GM12892 (cell line): ENCODE results near the gene PAK2.
A peak's percentile ranks its signal among the peaks of the same experiment; 100 is the strongest.
"Not testable (repeated sequence)": the region's sequence is repeated elsewhere in the genome, so short reads cannot be mapped to it uniquely, and the experiment has no call there.

Source experiments
- DNase-seq: peaks from one replicate; pipeline ENCODE4 v3.0.0; 2011; ENCODE audit not compliant: insufficient read length
- FAIRE-seq: peaks from 2 replicates; lab custom pipeline; 2011; peaks lifted over from hg19 to GRCh38; lab: Jason Lieb, UNC
- POLR2A ChIP-seq: IDR thresholded peaks from 2 replicates; pipeline ENCODE4 v1.6.1; 2011; ENCODE audit warnings: low read depth, low read length, control low read depth
- POLR2AphosphoS5 ChIP-seq: IDR thresholded peaks from 2 replicates; pipeline ENCODE4 v1.6.1; 2011; ENCODE audit warnings: low read depth, low read length, control low read depth
- TAF1 ChIP-seq: IDR thresholded peaks from 2 replicates; pipeline ENCODE4 v1.6.1; 2011; ENCODE audit warnings: low read depth, mild to moderate bottlenecking, control low read depth, low read length, borderline replicate concordance

Gene PAK2

GRCh38 chr3:196741249-196741889, 1.7 kb downstream of the PAK2 start:
- FAIRE-seq (no peak), DNase-seq (no peak)
- TF ChIP-seq TAF1 (no peak), POLR2A (no peak), POLR2AphosphoS5 (no peak)

- not testable (repeated sequence) for FAIRE-seq, DNase-seq
Observed at GRCh38 chr3:196743569-196743968, 3.9 kb downstream of the PAK2 start.

GRCh38 chr3:196749125-196749524, 9.5 kb downstream of the PAK2 start:
- FAIRE-seq = peak; percentile 50
- TF ChIP-seq POLR2AphosphoS5 = no peak
- no peak for TF ChIP-seq TAF1
- TF ChIP-seq POLR2A = no peak
- DNase-seq = no peak

DNA sequence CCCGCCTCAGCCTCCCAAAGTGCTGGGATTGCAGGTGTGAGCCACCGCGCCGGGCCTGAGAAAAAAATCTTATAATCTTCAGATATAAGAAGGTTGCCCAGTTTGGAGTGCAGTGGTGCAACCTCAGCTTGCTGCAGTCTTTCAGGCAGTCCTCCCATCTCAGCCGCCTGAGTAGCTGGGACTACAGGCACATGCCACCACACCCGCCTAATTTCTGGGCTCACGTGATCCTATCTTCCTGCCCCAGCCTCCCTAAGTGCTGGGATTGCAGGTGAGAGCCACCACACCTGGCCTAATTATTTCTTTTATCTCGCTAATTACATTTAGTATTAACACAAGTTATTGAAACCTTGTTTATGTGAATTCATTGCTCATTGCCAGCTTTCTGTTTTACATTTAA, 13.5 kb downstream of the PAK2 start:
- no peak for DNase-seq
- TF ChIP-seq POLR2A (no peak), TAF1 (no peak), POLR2AphosphoS5 (no peak)
- FAIRE-seq = no peak

DNA sequence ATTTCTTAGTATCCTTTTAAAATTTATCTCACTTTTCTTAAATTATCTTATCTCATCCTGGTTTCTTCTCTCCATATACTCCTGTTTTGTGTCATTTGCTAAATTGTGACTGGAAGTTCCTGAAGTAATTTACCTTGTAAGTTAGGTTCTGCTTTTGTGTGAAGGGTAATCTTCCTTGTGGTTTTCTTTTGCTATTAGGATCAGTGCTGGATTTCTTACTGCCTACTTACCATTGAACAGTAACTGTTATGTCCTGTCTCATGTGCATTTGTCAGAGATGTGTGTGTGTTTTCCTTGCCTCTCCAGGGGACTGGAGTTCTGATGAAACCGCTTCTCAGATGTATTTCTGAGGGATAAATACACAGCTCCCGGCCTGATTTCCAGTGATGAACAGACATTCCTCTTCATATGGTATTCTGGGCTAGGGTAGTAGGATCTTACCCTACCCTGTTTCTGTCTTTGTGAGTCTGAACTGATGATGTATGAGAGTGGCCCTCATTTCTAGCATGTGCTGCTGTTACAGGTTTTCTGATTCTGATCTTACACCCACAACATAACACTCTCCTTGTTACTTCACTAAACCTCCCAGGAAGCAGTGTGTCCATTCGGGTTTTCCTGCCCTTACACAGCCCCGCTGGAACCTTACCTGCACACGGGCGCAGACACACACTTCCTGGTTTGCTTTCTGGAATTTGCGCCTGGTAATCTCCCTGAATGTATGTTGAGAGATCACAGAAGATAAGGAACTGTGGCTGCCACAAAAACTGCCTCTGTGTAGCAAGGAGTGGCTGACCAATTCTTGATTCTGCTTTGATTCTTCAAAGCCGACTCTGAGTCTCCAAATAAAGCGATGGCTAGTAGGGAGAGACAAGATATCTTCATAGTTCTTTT, 14.7 kb downstream of the PAK2 start:
- FAIRE-seq (no peak), DNase-seq (no peak)
- TF ChIP-seq POLR2AphosphoS5 (no peak), TAF1 (no peak), POLR2A (no peak)

DNA sequence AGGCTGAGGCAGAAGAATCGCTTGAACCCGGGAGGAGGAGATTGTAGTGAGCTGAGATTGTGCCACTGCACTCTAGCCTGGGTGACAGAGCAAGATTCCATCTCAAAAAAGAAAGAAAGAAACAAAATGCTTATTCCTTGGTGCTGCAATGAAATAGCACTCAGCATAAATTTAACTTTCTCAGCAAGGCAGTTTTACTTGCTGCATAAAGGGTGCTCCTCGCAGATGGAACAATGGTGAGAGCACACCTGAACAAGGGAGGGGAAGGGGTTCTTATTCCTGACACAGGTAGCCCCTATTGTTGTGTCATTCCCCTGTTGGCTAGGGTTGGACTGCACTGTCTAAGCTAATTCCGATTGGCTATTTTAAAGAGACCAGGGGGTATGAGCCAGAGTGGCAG, 17.1 kb downstream of the PAK2 start:
- no peak for FAIRE-seq
- TF ChIP-seq POLR2A = no peak
- no peak for TF ChIP-seq TAF1
- no peak for TF ChIP-seq POLR2AphosphoS5
- DNase-seq = no peak

GRCh38 chr3:196757876-196758739, 18.5 kb downstream of the PAK2 start:
- FAIRE-seq (no peak), DNase-seq (no peak)
- TF ChIP-seq POLR2A = no peak
- no peak for TF ChIP-seq POLR2AphosphoS5
- TF ChIP-seq TAF1 = no peak

DNA sequence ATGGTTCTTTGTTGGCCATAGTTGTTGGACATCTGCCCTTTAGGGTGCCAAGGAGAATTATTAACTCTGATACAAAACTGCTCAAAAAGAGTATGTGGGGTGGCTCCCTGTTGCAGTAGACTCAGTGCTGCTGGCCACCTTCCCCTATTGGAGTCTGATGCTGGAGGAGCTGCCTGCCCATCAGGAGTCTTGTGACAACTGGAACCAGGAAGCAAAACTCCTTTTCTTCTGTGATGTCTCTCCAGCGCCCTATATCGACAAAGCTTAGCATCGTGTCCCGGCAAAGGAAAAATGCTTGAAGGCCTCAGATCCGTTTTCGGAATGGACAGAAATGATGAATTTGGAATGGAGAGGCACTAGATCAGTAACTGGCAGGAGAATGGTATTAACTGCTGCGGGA, 23.5 kb downstream of the PAK2 start:
- FAIRE-seq = no peak
- no peak for TF ChIP-seq POLR2A
- no peak for TF ChIP-seq TAF1
- TF ChIP-seq POLR2AphosphoS5 = no peak
- DNase-seq = no peak

GRCh38 chr3:196765454-196765853, 25.8 kb downstream of the PAK2 start:
- no peak for FAIRE-seq

DNA sequence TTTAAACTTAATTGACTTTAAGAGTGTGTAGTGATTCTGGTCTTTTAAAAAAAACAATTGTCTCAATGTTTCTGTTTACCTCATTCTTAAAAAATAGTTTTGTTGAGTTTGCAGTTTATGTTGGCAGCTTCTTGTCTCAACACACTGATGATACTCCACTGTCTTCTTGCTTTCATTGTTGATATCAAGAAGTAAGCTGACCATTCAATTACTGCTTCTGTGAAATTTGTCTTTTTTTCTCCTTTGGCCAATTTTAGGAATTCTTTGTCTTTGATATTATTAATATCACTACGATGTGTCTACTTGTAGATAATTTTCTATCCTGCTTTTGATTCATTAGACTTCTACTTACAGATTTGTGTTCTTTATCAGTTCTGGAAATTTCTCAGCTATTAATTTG, 31.4 kb downstream of the PAK2 start:
- FAIRE-seq = no peak
- DNase-seq = no peak
- TF ChIP-seq POLR2AphosphoS5 (no peak), TAF1 (no peak), POLR2A (no peak)

More at GRCh38 chr3:196765454-196765853, 25.8 kb downstream of the PAK2 start:
- no peak for TF ChIP-seq TAF1
- TF ChIP-seq POLR2A = no peak
- TF ChIP-seq POLR2AphosphoS5 = no peak
- DNase-seq = no peak

- FAIRE-seq (no peak), DNase-seq (no peak)
- no peak for TF ChIP-seq TAF1
- TF ChIP-seq POLR2A = no peak
- TF ChIP-seq POLR2AphosphoS5 = no peak
Observed at GRCh38 chr3:196772102-196772501, 32.4 kb downstream of the PAK2 start.
